NCI-H2171 (cell line): Measurements from ENCODE around the gene CBY3.
"Not testable (repeated sequence)": the region's sequence is repeated elsewhere in the genome, so short reads cannot be mapped to it uniquely, and the experiment has no call there.

ENCODE experiments used
- DNase-seq: peaks from one replicate; lab custom pipeline; 2025; lab: John Stamatoyannopoulos, UW

Gene CBY3

DNA sequence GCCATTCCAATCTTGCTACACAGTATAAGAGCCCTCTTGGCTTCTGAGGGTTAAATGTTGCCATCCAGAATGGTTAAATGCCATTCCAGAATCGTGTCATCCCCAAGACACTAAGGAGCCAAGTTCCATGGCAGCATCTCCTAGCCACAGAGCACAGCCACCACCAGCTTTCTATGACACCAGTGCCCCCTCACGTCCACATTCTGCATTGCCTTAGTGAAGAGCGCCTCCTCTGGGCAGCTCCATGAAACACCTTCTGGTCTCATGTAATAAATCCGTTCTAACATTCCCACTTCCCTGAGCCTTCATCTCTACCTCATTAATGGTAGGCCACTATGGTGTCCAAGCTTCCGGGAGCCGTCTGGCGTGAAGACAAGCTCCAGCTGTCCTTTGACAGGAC, 12.4 kb downstream of the CBY3 start:
- DNase-seq: no peak

DNA sequence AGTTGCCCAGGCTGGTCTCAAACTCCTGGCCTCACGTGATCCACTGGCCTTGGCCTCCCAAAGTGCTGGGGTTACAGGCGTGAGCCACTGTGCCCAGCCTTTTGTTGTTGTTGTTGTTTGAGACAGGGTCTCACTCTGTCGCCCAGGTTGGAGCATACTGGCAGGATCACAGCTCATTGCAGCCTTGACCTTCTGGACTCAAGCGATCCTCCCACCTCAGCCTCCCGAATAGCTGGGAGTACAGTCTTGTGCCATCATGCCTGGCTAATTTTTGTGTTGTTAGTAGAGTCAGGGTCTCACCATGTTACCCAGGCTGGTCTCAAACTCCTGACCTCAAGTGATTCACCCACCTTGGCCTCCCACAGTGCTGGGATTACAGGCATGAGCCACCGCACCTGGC, 19.2 kb downstream of the CBY3 start:
- DNase-seq: not testable (repeated sequence)

DNA sequence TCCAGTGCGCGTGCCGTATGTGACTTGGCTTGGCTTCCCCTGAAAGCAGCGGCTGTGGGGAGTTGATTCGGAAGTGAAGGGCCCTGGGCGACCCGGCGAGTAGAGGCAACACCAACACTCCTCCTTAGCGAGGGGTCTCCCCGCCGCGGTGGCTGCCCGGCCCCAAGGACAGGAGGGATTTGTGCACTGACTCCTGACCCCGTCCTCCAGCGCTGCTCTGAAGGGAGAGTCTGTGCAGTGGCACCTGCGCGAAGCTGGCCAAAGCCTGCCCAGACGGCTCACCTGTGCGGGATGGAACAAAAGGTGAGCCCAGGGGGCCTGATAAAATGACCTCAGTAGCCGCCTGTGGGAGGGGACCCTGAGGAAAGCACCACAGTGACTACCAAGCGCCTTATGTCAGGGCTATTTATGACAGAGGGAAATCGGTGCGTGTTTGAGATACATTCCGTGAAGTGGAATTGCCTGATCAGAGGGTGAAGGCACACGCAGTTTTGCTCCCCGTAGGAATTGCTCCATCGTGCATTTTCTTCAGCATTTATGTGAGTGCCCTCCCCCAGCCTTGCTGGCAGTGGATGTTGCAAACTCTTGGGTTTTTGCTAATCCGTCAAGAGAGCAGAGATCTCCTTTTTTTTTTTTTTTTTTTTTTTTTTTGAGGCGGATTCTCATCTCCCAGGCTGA, 22.5 kb downstream of the CBY3 start:
- not testable (repeated sequence) for DNase-seq

DNA sequence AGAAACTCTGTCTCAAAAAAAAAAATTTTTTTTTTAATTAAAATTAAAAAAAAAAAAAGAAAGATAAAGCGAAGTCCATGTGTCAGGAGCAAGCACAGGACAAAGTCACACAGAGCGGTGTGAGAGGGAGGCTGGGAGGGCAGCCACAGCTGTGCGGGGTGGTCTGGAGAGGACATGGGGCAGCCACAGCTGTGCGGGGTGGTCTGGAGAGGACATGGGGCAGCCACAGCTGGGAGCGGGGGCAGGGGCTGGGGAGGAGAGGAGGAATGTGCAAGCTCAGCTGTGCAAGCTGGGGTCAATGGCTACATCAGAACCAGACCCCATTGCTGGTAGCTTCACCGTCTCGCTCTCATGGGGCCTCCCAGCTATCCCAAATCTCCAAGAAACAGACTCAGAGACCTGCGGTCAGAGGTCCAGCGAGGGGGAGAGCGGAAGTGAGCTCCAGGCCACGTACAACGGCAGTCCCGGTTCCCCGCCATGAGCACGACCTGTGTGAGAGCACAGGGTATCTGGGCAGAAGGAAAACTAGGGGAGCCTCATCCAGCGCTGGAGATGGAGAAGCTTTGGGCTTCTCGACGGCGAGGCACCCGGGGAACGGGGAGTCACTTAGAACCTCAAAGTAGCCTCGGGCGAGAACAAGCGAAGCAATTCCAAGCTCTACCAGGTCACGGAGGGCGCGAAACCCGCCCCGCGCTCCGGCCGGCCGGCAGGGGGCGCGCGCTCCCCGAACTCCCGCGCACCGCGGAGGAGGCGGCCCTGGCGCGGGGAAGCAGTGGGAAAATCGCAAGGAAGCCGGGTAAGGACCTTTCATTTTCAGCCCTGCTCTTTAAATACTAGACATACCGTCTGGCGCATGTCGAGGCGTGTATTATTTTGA, 23.3 kb downstream of the CBY3 start:
- DNase-seq: not testable (repeated sequence)

DNA sequence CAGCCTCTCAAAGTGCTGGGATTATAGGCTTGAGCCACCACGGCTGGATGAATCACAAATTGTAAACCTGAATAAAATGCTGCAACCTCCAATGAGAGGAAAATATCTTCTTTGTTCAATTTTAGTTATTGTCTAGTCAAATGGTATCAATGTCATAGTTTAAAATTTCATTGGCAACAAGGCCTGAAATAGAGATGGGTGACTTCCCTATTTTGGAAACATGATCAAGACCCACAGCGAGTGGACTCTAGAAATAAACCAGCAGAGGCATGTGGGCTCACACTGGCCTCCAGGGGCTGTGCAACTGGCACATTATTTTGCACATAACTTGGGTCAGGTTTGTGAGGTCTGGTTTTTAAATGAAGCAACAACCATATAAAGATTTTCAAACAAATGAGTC, 27.7 kb downstream of the CBY3 start:
- not testable (repeated sequence) for DNase-seq

DNA sequence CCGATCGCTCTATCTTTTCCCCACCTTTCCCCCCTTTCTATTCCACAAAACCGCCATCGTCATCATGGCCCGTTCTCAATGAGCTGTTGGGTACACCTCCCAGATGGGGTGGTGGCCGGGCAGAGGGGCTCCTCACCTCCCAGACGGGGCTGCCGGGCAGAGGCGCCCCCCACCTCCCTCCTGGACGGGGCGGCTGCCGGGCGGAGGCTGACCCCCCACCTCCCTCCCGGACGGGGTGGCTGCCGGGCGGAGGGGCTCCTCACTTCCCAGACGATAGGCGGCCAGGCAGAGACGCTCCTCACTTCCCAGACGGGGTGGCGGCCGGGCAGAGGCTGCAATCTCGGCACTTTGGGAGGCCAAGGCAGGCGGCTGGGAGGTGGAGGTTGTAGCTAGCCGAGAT, 30.6 kb downstream of the CBY3 start:
- not testable (repeated sequence) for DNase-seq

DNA sequence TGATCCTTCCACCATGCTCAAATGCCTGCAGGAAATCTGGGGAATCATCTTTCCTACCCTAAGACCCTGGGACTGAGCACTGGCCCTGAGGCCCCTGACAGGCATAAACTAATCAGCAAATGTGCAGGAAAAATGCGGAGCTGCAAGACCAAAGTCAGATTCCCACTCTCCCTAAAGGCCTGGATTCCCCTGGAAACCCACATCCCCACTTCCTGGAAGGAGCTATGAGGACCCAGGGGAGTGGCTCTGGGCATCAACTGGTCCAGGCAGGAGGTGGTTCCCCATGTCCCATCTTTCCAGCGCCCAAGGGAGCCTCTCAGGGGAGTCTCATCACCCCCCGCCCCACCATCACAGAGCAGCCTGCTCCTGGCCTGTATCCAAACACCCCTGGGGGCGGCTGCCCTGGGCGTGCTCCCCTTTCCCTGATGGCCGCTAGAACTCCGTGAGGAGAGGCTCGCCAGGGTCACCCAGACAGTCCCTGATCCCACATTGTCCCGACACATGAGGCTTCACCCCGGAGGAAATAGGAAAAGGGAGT, 31.6 kb downstream of the CBY3 start:
- not testable (repeated sequence) for DNase-seq

DNA sequence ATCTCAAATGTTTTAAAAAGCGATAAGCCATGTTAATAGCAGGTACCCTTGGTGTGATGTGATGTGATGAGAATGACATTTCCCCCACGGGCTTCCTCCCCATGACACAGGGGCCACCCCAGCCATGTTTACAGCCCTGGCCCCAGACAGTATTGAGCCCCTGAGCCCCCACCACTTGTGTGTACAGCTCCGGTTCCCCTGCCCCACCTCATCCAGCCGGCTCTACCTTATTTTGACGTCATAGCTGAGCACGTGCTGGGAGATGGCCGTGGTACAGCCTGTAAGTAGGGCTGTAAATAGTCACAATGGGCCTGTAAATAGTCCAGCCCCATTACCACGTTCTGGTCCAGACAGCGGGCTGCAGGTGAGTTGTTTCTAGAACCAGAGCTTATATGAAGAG, 32.4 kb downstream of the CBY3 start:
- DNase-seq: no peak

DNA sequence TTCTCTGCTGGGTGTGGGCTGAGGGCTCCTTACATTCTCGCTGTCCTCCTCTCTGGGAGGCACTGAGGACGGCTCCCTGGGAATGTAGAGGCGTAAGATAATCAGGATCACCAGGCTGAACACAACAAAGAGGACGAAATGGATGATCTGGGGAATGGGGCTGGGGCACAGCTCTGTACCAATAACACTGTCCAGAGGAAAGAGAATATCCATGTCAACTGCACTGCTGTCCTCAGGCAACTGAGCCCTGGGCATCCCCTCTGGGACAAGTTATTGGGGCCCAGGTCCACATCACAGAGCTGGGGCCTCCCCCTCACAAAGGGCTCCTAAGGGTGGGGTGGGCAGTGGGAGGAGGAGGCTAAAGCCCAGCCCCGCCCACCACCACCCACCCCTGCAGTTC, 36.1 kb downstream of the CBY3 start:
- not testable (repeated sequence) for DNase-seq

DNA sequence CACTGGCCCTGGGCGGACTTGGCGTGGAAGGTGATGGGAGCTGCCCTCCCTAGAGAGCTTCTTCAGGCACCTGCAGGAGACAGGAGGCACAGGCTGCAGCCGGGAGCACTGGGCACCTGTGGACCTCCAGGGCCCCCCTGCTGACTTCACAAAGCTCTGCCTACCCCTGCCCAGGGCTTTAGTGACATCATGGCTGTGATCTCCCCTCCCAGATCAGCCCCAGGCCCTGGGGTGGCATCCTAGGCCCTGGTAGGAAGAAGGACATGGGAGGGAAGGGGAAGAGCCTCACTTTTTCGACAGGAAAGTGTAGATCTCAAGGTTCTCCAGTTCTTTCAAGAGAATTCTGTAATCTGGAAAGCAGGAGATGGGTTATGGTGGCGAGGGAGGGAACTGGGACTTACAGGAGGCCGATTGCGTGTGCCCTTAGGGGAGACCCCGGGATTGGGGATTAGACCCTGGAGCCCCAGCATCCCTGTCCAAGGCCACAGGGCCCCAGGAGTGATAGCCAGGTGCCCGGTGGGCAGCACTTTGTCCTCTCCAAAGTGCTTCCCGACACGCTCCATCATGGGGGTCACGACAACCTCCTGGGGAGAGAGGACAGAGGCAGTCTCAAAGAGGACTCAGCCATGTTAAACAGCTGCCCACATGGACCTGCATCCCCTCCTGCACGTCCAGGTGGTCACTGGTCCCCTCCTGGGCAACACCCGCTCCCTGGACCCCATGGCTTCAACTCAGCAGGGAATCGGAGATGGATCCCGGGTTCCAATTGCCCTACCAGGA, 37.5 kb downstream of the CBY3 start:
- DNase-seq: not testable (repeated sequence)

DNA sequence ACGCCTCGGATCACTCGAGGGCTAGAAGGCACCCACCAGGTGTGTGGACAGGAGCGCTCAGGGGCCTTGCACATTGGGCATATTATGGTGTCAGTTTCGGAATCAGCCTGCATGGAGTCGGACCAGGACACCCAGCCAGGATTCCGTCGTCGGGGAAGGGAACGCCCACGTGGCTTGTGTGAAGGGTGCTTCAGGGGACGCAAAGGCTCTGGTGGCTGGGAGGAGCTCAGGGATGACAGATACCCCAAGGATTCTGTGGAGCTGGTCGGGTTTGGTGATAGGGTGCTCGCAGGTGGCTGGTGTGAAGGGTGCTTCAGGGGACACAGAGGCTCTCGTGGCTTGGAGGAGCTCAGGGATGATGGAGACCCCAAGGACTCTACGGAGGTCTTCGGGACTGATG, 38.2 kb downstream of the CBY3 start:
- not testable (repeated sequence) for DNase-seq

DNA sequence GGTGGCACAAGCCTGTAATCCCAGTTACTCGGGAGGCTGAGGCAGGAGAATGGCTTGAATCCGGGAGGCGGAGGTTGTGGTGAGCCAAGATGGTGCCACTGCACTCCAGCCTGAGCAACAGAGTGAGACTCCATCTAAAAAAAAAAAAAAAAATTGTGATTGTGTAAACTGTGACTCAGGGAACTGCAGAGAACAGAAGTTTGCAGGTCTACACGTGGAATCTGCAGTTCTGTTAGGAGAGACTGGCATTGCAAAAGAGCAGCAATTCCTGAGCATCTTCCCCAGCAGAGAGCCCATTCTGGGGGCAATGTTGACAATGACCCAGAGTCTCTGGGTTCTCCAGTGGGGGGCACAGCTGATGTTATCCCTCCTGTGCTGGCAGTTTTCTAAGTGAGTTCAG, 39.1 kb downstream of the CBY3 start:
- DNase-seq: not testable (repeated sequence)

DNA sequence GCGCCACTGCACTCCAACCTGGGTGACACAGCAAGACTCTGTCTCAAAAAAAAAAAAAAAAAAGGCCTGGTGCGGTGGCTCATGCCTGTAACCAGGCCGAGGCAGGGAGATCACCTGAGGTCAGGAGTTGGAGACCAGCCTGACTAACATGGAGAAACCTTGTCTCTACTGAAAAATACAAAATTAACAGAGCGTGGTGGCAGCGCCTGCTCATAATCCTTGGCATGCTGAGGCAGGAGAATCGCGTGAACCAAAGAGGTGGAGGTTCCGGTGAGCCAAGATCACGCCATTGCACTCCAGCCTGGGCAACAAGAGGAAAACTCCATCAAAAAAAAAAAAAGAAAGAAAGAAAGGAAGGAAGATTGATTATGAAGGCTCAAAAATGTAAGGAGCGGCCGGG, 41.5 kb downstream of the CBY3 start:
- DNase-seq: not testable (repeated sequence)

DNA sequence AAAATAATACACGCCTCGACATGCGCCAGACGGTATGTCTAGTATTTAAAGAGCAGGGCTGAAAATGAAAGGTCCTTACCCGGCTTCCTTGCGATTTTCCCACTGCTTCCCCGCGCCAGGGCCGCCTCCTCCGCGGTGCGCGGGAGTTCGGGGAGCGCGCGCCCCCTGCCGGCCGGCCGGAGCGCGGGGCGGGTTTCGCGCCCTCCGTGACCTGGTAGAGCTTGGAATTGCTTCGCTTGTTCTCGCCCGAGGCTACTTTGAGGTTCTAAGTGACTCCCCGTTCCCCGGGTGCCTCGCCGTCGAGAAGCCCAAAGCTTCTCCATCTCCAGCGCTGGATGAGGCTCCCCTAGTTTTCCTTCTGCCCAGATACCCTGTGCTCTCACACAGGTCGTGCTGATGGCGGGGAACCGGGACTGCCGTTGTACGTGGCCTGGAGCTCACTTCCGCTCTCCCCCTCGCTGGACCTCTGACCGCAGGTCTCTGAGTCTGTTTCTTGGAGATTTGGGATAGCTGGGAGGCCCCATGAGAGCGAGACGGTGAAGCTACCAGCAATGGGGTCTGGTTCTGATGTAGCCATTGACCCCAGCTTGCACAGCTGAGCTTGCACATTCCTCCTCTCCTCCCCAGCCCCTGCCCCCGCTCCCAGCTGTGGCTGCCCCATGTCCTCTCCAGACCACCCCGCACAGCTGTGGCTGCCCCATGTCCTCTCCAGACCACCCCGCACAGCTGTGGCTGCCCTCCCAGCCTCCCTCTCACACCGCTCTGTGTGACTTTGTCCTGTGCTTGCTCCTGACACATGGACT, 46.3 kb downstream of the CBY3 start:
- not testable (repeated sequence) for DNase-seq

DNA sequence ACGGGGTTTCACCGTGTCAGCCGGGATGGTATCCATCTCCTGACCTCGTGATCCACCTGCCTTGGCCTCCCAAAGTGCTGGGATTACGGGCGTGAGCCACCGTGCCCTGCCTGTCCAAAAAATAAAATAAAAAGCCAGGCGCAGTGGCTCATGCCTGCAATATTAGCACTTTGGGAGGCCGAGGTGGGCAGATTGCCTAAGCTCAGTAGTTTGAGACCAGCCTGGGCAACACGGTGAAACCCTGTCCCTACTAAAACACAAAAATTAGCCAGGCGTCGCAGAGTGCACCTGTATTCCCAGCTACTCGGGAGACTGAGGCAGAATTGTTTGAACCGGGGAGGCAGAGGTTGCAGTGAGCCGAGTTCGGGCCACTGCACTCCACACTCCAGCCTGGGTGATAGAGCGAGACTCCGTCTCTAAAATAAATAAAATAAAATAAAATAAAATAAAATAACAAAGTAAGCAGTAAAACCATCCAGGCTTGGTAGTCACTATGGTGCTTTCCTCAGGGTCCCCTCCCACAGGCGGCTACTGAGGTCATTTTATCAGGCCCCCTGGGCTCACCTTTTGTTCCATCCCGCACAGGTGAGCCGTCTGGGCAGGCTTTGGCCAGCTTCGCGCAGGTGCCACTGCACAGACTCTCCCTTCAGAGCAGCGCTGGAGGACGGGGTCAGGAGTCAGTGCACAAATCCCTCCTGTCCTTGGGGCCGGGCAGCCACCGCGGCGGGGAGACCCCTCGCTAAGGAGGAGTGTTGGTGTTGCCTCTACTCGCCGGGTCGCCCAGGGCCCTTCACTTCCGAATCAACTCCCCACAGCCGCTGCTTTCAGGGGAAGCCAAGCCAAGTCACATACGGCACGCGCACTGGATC, 47.1 kb downstream of the CBY3 start:
- DNase-seq: not testable (repeated sequence)
